Measurements from ENCODE around the gene MAPKAP1. TPM values are rescaled to one million over a fixed set of nuclear protein-coding genes. Genes with fewer than 3 reads are reported as not detected.

The MAPKAP1 gene
- total RNA-seq, 1 donor from 2014 or later = 70.7 TPM

DNA sequence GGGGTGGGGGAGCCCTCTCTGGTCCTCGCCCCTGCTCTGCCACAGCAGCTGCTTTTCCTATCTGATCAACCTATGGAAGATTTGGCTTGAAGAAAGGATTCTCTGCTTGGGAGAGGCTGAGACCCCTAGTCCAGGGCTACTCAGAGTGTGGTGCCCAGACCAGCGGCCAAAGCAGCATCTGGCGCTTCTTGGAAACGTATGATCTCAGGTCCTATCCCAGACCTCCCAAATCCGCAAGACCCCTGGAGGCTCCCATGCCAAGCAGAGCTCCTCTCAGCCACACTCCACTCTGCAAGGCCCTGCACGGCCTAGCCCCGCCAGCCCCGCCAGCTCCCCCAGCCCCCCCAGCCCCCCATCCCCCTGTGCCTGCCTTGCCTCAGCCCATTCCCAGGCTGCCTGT, 263.6 kb downstream of the MAPKAP1 start:
- Histone ChIP-seq H3K27me3 (no peaks in the 10 kb centered on the region), H3K4me1 (peaks cover 7% of the 10 kb centered on the region), H3K4me3 (no peak overlapping the region), H3K27ac (no peak overlapping the region), H3K9me3 (no peaks in the 10 kb centered on the region), H3K36me3 (peaks cover 0 to 14% of the 10 kb centered on the region in 2 donors)
- peak in 1 of 2 donors; percentile 58 for DNase-seq (ENCODE audit: extremely low spot score in 2 of 2)
- intact Hi-C loops (cut with DNase I) = no loop called here
- TF ChIP-seq POLR2AphosphoS5 (IDR thresholded peaks at IDR 0.05; ENCODE audit: insufficient read depth in 1 of 2, low read depth in 1 of 2) (no peak), POLR2A (IDR thresholded peaks at IDR 0.05) (no peak)
- TF ChIP-seq, protein P1, sequence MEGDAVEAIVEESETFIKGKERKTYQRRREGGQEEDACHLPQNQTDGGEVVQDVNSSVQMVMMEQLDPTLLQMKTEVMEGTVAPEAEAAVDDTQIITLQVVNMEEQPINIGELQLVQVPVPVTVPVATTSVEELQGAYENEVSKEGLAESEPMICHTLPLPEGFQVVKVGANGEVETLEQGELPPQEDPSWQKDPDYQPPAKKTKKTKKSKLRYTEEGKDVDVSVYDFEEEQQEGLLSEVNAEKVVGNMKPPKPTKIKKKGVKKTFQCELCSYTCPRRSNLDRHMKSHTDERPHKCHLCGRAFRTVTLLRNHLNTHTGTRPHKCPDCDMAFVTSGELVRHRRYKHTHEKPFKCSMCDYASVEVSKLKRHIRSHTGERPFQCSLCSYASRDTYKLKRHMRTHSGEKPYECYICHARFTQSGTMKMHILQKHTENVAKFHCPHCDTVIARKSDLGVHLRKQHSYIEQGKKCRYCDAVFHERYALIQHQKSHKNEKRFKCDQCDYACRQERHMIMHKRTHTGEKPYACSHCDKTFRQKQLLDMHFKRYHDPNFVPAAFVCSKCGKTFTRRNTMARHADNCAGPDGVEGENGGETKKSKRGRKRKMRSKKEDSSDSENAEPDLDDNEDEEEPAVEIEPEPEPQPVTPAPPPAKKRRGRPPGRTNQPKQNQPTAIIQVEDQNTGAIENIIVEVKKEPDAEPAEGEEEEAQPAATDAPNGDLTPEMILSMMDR (IDR thresholded peaks at IDR 0.05) = no peak

DNA sequence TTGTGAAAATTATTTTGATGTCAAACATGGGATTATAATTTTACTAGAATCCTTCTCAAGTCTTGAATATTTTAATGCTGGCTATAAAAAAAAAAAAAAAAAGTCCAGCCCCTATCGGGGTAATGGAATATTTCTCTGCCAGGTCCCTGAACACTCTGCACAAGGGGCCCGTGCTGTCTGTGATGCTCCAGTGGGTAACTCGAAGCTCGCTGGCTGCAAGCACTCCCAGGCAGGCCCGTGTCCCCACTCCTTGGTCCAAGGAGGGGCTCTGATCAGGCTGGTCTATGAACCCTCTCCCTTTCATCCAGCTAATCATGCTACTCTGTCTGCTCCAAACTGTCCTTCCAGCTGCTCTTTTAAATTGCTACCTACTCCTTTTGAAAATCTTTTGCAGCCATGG, 264.6 kb downstream of the MAPKAP1 start:
- peak in 1 of 2 donors; percentile 72 for DNase-seq (ENCODE audit: extremely low spot score in 2 of 2)
- TF ChIP-seq, protein P1 (IDR thresholded peaks at IDR 0.05) = no peak
- TF ChIP-seq POLR2A (IDR thresholded peaks at IDR 0.05) (no peak), POLR2AphosphoS5 (IDR thresholded peaks at IDR 0.05; ENCODE audit: insufficient read depth in 1 of 2, low read depth in 1 of 2) (no peak)
- H3K9me3 ChIP-seq = no peaks in the 10 kb centered on the region
- H3K27ac ChIP-seq = no peak overlapping the region
- H3K27me3 ChIP-seq = no peaks in the 10 kb centered on the region
- no peak overlapping the region for H3K4me3 ChIP-seq
- intact Hi-C loops (cut with DNase I) = no loop called here
- peaks cover 0 to 22% of the 10 kb centered on the region in 2 donors for H3K36me3 ChIP-seq
- peaks cover 5% of the 10 kb centered on the region for H3K4me1 ChIP-seq

DNA sequence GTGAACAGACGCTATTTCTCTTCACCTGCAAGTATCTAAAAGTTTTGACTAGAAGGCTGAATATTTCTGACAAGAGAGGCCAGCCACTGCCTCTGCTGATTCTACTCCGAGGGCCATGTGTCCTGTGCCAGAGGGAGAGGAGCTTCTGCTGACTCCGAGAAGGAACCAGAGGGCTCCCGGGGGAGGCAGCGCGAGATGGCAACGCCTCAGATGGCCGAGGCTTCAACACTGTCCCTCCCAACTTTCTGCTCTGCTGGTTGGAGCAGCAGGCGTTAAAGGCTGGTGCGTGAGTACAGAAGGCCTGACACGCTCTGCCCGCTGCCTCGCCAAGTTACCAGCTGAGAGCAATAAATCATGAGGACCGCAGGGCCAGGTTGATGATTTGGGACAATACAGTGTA, 266.6 kb downstream of the MAPKAP1 start:
- intact Hi-C loops (cut with DNase I) = no loop called here
- no peaks in the 10 kb centered on the region for H3K9me3 ChIP-seq
- no peaks in the 10 kb centered on the region for H3K4me1 ChIP-seq
- no peak overlapping the region for H3K4me3 ChIP-seq
- H3K27ac ChIP-seq = no peak overlapping the region
- TF ChIP-seq POLR2AphosphoS5 (IDR thresholded peaks at IDR 0.05; ENCODE audit: insufficient read depth in 1 of 2, low read depth in 1 of 2) (no peak), POLR2A (IDR thresholded peaks at IDR 0.05) (no peak)
- TF ChIP-seq, protein P1 (IDR thresholded peaks at IDR 0.05) = no peak
- peaks cover 0 to 28% of the 10 kb centered on the region in 2 donors for H3K36me3 ChIP-seq
- DNase-seq (ENCODE audit: extremely low spot score in 2 of 2) = peak in 1 of 2 donors; percentile 84
- no peaks in the 10 kb centered on the region for H3K27me3 ChIP-seq

DNA sequence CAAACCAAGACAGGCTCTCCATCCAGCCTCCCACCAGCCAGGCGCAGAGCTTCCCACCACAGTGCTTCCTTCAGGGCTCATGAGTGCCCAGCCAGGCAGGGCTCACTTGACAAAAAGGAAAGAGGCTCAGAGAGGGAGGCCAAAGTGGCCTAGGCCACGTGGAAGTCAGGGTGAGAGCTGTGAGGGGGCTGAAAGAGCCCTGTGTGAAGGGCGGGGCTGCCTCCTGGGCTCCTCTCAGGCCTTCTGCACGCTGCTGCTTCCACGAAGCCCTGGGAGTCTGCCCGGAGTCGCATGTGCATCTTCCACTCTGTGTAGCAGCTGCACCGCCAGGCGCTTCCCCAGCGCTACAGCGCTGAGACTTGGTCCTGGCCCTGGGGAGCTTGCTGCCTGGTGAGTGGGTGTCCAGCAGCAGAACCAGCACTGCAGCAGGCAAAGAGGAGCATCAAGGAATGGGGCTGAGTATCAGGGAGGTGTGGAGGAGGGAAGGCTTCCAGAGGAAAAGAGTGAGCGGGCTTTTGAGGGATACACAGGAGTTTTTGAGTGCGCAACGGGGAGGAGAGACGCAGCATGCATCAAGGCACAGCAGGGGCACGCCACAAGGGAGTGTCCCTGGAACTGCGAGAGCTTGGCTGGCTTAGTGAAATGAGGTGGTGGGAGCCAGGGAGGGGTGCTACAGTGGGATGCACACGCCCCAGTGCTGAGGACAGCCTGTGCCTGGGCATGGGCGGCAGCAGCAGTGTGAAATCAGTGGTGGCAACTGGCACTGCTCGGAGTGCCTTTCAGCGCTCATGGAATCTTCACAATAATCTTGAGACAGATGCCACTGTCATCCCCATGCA, 267.4 kb downstream of the MAPKAP1 start:
- peaks cover 0 to 28% of the 10 kb centered on the region in 2 donors for H3K36me3 ChIP-seq
- no peak overlapping the region for H3K4me3 ChIP-seq
- no peak overlapping the region for H3K27ac ChIP-seq
- H3K4me1 ChIP-seq = no peaks in the 10 kb centered on the region
- no peaks in the 10 kb centered on the region for H3K9me3 ChIP-seq
- no peak for DNase-seq (ENCODE audit: extremely low spot score in 2 of 2)
- TF ChIP-seq POLR2A (IDR thresholded peaks at IDR 0.05) (no peak), POLR2AphosphoS5 (IDR thresholded peaks at IDR 0.05; ENCODE audit: insufficient read depth in 1 of 2, low read depth in 1 of 2) (no peak)
- TF ChIP-seq, protein P1 (IDR thresholded peaks at IDR 0.05) = no peak
- no peaks in the 10 kb centered on the region for H3K27me3 ChIP-seq
- intact Hi-C loops (cut with DNase I) = no loop called here

Data from vagina (tissue), 2 donors.